ENCODE measurements around the gene HRAS. TPM values are rescaled to one million over a fixed set of nuclear protein-coding genes. Genes with fewer than 3 reads are reported as not detected.
"Not testable (repeated sequence)": the region's sequence is repeated elsewhere in the genome, so short reads cannot be mapped to it uniquely, and the experiment has no call there.

The HRAS gene
- total and polyA plus RNA-seq, 2 of the 8 experiments (the other 6 are each of a cell fraction or from before 2014, with no cell fraction given) = 44.3 to 54.7 TPM

GRCh38 chr11:516918-517685 is 18.3 kb downstream of the HRAS start:
- not testable (repeated sequence) for H3K14ac ChIP-seq (ENCODE audit: insufficient read length); H2BK120ac ChIP-seq (replicated peaks; ENCODE audit: low read depth, low read length); H2BK20ac ChIP-seq (ENCODE audit: low read length); H3K4me3 ChIP-seq (ENCODE audit: extremely low read depth in 1 of 4, insufficient read depth in 2 of 4, low read depth in 3 of 4, low read length in 4 of 4); H3K23me2 ChIP-seq (ENCODE audit: low read depth, low read length); H2AFZ ChIP-seq (ENCODE audit: low read length); H3K9ac ChIP-seq (replicated peaks in 1 of 4; ENCODE audit: extremely low read depth in 1 of 4, low read depth in 3 of 4, low read length in 3 of 4); H3K36me3 ChIP-seq (ENCODE audit: control insufficient read depth in 2 of 4, insufficient read depth in 4 of 4, low read length in 3 of 4); DNase-seq (ENCODE audit: low read depth in 1 of 2, low spot score in 2 of 2); H3K4me1 ChIP-seq (replicated peaks in 1 of 4; ENCODE audit: control insufficient read depth in 3 of 4, insufficient read depth in 4 of 4, low read length in 3 of 4); H4K5ac ChIP-seq (ENCODE audit: insufficient read length, low read depth, low read length); H3K79me2 ChIP-seq (ENCODE audit: control insufficient read depth in 1 of 2, insufficient read depth in 2 of 2, low read length in 2 of 2); H3K4me2 ChIP-seq (ENCODE audit: insufficient read depth in 1 of 2, low read depth in 2 of 2, low read length in 2 of 2); H4K8ac ChIP-seq (ENCODE audit: extremely low read depth, insufficient read depth, low read length); H3K27ac ChIP-seq (ENCODE audit: low read depth, low read length); H3K27me3 ChIP-seq (replicated peaks in 1 of 4; ENCODE audit: control insufficient read depth in 3 of 4, extremely low read depth in 1 of 4, insufficient read depth in 3 of 4, low read length in 3 of 4); H2BK15ac ChIP-seq (ENCODE audit: low read length); H3K4ac ChIP-seq (replicated peaks; ENCODE audit: insufficient read length, low read depth, low read length); H3K56ac ChIP-seq (replicated peaks; ENCODE audit: insufficient read length, low read depth, low read length); H3K79me1 ChIP-seq (ENCODE audit: low read depth, low read length); H2BK5ac ChIP-seq (ENCODE audit: low read depth, low read length); H3K23ac ChIP-seq (ENCODE audit: insufficient read length); H2BK12ac ChIP-seq (ENCODE audit: low read depth, low read length); H2AK5ac ChIP-seq (ENCODE audit: low read depth, low read length); FAIRE-seq; H3K18ac ChIP-seq (ENCODE audit: extremely low read depth, low read length); H4K20me1 ChIP-seq (replicated peaks in 1 of 2; ENCODE audit: control insufficient read depth in 1 of 2, insufficient read depth in 2 of 2, low read length in 2 of 2); H4K91ac ChIP-seq (replicated peaks; ENCODE audit: insufficient read length, low read length)
- H3K9me3 ChIP-seq (ENCODE audit: insufficient read depth in 2 of 2, low read depth in 1 of 2, low read length in 1 of 2) = peaks cover 4 to 14% of the 10 kb centered on the region in 2 experiments; a peak in 1 of 4 replicates
- CTCF ChIA-PET (ENCODE audit: partially characterized antibody) = interaction anchor here (0.6 to 1.7 kb wide), 7 partner anchors 16 to 211 kb away, joined by 3 to 5 read pairs (median 3); no protein-coding TSS in a partner anchor
- WGBS, 2 experiments (ENCODE audit: extremely low coverage in 1 of 2, insufficient coverage in 1 of 2, insufficient read length in 1 of 2, insufficient replicate concordance in 2 of 2, low coverage in 1 of 2, low lambda C conversion rate in 2 of 2, missing lambda C conversion rate in 1 of 2) = 94% methylated on average over 40 of the region's 43 CpGs; no CpG with 5 or more reads in 1 of the 2 experiments
- POLR2A ChIA-PET (ENCODE audit: partially characterized antibody) = interaction anchor here (1.0 to 1.3 kb wide), 3 partner anchors 13 to 149 kb away, joined by 3 to 4 read pairs (median 3); no protein-coding TSS in a partner anchor

All from H1 (cell line).